ENCODE measurements around the gene SYDE2.

The SYDE2 gene

DNA sequence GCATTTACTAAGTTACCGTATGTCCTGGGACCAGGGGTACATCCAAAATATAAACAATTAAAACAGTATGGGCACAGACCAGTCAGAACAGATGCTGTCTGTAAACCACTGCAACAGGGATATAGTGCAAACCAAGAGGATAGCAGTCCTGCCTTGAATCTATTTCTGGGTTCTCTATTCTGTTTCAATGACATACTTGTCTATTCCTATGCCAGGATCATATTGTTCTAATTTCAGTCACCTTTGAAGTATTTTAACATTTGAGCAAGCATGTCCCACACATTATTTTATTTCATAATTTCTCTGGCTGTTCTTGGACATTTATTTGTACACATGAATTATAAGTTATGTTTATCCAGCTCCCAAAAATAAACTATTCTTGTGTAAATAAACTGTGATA, 28.2 kb upstream of the SYDE2 start:
- TF ChIP-seq, protein P1, sequence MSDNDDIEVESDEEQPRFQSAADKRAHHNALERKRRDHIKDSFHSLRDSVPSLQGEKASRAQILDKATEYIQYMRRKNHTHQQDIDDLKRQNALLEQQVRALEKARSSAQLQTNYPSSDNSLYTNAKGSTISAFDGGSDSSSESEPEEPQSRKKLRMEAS (IDR thresholded peaks at IDR 0.05): no peak
- TF ChIP-seq CREB1 (IDR thresholded peaks at IDR 0.05; ENCODE audit: low read depth) (no peak), ZBTB7A (IDR thresholded peaks at IDR 0.05; ENCODE audit: low read depth) (no peak), TEAD4 (IDR thresholded peaks at IDR 0.05) (no peak), CEBPB (IDR thresholded peaks at IDR 0.05) (no peak), EGR1 (IDR thresholded peaks at IDR 0.05) (no peak), YY1 (IDR thresholded peaks at IDR 0.05; ENCODE audit: low read depth) (no peak), RAD21 (IDR thresholded peaks at IDR 0.05; ENCODE audit: low read depth) (no peak), TAF1 (IDR thresholded peaks at IDR 0.05; ENCODE audit: low read depth) (no peak), TCF12 (IDR thresholded peaks at IDR 0.05; ENCODE audit: low read depth) (no peak), FOXM1 (IDR thresholded peaks at IDR 0.05; ENCODE audit: borderline replicate concordance, low read depth) (no peak), NFIC (IDR thresholded peaks at IDR 0.05) (no peak), EP300 (IDR thresholded peaks at IDR 0.05; ENCODE audit: borderline replicate concordance) (no peak)
- TF ChIP-seq, protein P2, sequence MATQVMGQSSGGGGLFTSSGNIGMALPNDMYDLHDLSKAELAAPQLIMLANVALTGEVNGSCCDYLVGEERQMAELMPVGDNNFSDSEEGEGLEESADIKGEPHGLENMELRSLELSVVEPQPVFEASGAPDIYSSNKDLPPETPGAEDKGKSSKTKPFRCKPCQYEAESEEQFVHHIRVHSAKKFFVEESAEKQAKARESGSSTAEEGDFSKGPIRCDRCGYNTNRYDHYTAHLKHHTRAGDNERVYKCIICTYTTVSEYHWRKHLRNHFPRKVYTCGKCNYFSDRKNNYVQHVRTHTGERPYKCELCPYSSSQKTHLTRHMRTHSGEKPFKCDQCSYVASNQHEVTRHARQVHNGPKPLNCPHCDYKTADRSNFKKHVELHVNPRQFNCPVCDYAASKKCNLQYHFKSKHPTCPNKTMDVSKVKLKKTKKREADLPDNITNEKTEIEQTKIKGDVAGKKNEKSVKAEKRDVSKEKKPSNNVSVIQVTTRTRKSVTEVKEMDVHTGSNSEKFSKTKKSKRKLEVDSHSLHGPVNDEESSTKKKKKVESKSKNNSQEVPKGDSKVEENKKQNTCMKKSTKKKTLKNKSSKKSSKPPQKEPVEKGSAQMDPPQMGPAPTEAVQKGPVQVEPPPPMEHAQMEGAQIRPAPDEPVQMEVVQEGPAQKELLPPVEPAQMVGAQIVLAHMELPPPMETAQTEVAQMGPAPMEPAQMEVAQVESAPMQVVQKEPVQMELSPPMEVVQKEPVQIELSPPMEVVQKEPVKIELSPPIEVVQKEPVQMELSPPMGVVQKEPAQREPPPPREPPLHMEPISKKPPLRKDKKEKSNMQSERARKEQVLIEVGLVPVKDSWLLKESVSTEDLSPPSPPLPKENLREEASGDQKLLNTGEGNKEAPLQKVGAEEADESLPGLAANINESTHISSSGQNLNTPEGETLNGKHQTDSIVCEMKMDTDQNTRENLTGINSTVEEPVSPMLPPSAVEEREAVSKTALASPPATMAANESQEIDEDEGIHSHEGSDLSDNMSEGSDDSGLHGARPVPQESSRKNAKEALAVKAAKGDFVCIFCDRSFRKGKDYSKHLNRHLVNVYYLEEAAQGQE (IDR thresholded peaks at IDR 0.05; ENCODE audit: low read depth): no peak
- TF ChIP-seq, protein P3, sequence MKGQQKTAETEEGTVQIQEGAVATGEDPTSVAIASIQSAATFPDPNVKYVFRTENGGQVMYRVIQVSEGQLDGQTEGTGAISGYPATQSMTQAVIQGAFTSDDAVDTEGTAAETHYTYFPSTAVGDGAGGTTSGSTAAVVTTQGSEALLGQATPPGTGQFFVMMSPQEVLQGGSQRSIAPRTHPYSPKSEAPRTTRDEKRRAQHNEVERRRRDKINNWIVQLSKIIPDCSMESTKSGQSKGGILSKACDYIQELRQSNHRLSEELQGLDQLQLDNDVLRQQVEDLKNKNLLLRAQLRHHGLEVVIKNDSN (IDR thresholded peaks at IDR 0.05): no peak

DNA sequence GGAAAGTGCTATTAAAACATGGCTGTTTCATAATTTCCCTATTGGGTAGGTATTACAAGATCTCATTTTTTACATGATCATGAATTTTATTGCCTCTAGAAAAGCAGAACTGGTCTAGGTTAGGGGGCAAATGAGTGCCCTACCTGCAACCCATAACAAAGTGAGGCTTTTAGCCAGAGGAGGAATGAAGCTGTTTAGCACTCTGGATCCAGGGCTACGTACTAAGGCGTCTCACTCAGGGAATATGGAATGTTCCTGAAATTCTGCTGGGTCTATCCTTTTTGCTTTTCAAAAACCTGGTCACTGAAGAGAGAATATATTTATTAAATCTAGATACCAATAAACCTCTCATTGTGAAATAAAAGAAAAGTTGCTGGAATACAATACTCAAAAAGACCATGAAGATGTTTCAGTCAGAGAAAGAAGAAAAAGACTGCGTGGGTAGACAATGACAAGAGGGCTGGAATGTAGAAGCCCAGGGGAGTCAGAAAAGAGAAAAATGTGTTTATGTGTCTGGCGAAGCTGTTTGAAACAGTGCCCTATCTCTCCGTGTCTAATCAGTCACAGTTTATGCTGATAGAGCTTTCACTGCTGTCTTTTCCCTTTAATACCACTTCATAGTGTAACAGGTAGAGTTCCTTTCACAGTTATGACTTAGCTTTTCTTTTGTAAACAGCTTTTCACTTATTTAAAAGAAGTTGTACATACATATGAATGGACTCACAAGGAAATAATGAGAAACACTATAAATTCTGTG, 25.0 kb upstream of the SYDE2 start:
- TF ChIP-seq, protein P3 (IDR thresholded peaks at IDR 0.05): no peak
- TF ChIP-seq NFIC (IDR thresholded peaks at IDR 0.05) (no peak), CEBPB (IDR thresholded peaks at IDR 0.05) (no peak), YY1 (IDR thresholded peaks at IDR 0.05; ENCODE audit: low read depth) (no peak), FOXM1 (IDR thresholded peaks at IDR 0.05; ENCODE audit: borderline replicate concordance, low read depth) (no peak), TAF1 (IDR thresholded peaks at IDR 0.05; ENCODE audit: low read depth) (no peak), ZBTB7A (IDR thresholded peaks at IDR 0.05; ENCODE audit: low read depth) (no peak), TCF12 (IDR thresholded peaks at IDR 0.05; ENCODE audit: low read depth) (no peak), TEAD4 (IDR thresholded peaks at IDR 0.05) (no peak), CREB1 (IDR thresholded peaks at IDR 0.05; ENCODE audit: low read depth) (no peak)
- TF ChIP-seq, protein P2 (IDR thresholded peaks at IDR 0.05; ENCODE audit: low read depth): no peak
- TF ChIP-seq, protein P1 (IDR thresholded peaks at IDR 0.05): no peak

DNA sequence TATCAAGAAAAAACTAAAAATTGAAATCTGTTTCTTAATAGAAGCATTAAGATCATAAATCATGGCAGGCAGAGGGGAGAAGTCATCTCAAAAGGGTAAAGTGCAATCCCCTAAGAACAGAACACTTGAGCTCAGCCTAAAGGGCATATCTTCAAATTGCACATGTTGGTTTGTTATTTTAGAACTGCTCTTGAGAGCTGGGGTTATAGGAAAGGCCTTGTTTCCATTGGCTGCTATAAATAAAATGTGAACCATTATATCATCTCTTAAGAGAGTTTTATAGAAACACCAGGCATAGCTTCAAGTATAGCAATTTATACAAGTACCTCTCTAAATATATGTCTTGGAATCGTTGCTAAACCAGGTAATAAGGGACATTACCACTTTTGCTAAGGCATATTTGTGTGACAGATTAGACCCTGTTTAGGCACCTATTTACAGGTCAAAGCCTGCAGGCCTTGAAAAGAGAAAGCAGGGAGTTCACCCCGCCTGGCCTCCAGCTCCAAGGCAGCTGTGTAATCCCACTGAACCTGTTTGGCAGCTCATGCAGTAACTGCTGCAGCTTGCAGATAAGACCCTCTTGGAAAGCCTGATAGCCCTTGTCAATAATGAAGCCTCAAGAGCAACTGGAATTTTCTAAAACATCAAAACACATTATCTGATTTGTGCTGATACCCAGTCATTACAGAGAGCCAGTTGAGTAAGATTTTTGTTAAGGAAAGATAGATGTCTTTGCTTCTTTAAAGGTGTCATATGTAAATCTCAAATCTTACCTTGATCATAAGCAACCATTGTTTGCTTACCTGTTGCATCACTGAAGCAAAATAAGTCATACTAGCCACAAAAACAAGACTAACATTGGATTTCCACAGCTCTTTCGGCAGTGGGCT, 24.2 kb upstream of the SYDE2 start:
- TF ChIP-seq, protein P3 (IDR thresholded peaks at IDR 0.05): no peak
- no peak for TF ChIP-seq CREB1 (IDR thresholded peaks at IDR 0.05; ENCODE audit: low read depth)
- no peak for TF ChIP-seq EP300 (IDR thresholded peaks at IDR 0.05; ENCODE audit: borderline replicate concordance)
- TF ChIP-seq NFIC (IDR thresholded peaks at IDR 0.05): 0 out of 2 replicates have a peak, but pooled peaks have one; percentile 17
- TF ChIP-seq, protein P2 (IDR thresholded peaks at IDR 0.05; ENCODE audit: low read depth): no peak
- TF ChIP-seq RAD21 (IDR thresholded peaks at IDR 0.05; ENCODE audit: low read depth): no peak
- TF ChIP-seq ZBTB7A (IDR thresholded peaks at IDR 0.05; ENCODE audit: low read depth): 0 out of 2 replicates have a peak, but pooled peaks have one; percentile 54
- TF ChIP-seq EGR1 (IDR thresholded peaks at IDR 0.05): no peak
- TF ChIP-seq, protein P1 (IDR thresholded peaks at IDR 0.05): peak; percentile 65; the same call in 1 of the 2 replicates
- TF ChIP-seq TAF1 (IDR thresholded peaks at IDR 0.05; ENCODE audit: low read depth): no peak
- TF ChIP-seq YY1 (IDR thresholded peaks at IDR 0.05; ENCODE audit: low read depth): no peak
- peak; percentile 68 for TF ChIP-seq TCF12 (IDR thresholded peaks at IDR 0.05; ENCODE audit: low read depth)
- TF ChIP-seq FOXM1 (IDR thresholded peaks at IDR 0.05; ENCODE audit: borderline replicate concordance, low read depth): no peak

All from Ishikawa (cell line).